Osteoblast (primary cell): ENCODE results near the gene UBE4A. TPM values are rescaled to one million over a fixed set of nuclear protein-coding genes. Genes with fewer than 3 reads are reported as not detected.

ENCODE experiments used
- DNase-seq: peaks from one replicate; pipeline ENCODE4 v3.0.0; 2011; ENCODE audit warnings: low spot score, mixed read lengths; ENCODE audit not compliant: insufficient read length; ENCODE audit errors: missing footprints
- H2AFZ ChIP-seq: 2 replicates; pipeline ENCODE4 v1.6.0; 2011; ENCODE audit warnings: mild to moderate bottlenecking, low read length
- H3K27ac ChIP-seq: 2 replicates; pipeline ENCODE4 v1.5.1; 2011; ENCODE audit warnings: mild to moderate bottlenecking, low read depth, low read length, moderate library complexity
- H3K27me3 ChIP-seq: 2 replicates; pipeline ENCODE4 v1.6.0; 2012; ENCODE audit warnings: mild to moderate bottlenecking, control low read depth, inconsistent platforms, low read length, moderate library complexity; ENCODE audit not compliant: insufficient read depth
- H3K36me3 ChIP-seq: 2 replicates; pipeline ENCODE4 v1.5.1; 2011; ENCODE audit warnings: mild to moderate bottlenecking, low read length, control low read depth, moderate library complexity; ENCODE audit not compliant: insufficient read depth
- H3K4me1 ChIP-seq: 2 replicates; pipeline ENCODE4 v1.5.1; 2011; ENCODE audit warnings: mild to moderate bottlenecking, low read length, control low read depth, moderate library complexity; ENCODE audit not compliant: insufficient read depth
- H3K4me2 ChIP-seq: 2 replicates; pipeline ENCODE4 v1.6.0; 2011; ENCODE audit warnings: mild to moderate bottlenecking, low read length; ENCODE audit not compliant: insufficient read depth
- H3K4me3 ChIP-seq: fragments of 200-600 bp; sonication (generic); 3 replicates; pipeline ENCODE4 v1.5.1; 2012; ENCODE audit warnings: mild to moderate bottlenecking, low read length, inconsistent platforms; ENCODE audit not compliant: insufficient read depth
- H3K79me2 ChIP-seq: 2 replicates; pipeline ENCODE4 v1.6.0; 2012; ENCODE audit warnings: mild to moderate bottlenecking, low read length, control low read depth, inconsistent platforms; ENCODE audit not compliant: insufficient read depth
- H3K9me3 ChIP-seq: 2 replicates; pipeline ENCODE4 v1.5.1; 2011; ENCODE audit warnings: low read depth, low read length, control low read depth
- H4K20me1 ChIP-seq: 2 replicates; pipeline ENCODE4 v1.6.0; 2012; ENCODE audit warnings: mild to moderate bottlenecking, low read length, control low read depth; ENCODE audit not compliant: insufficient read depth
- total RNA-seq: library from RNA; depleted of rRNA; stranded (reverse); fragments of >200 nt; gene quantifications from 2 replicates; pipeline ENCODE4 v1.2.3, GENCODE V29; 2012
- TF ChIP-seq, protein P1 (sequence below): IDR thresholded peaks from 2 replicates; pipeline ENCODE4 v1.5.1; 2011; ENCODE audit warnings: mild to moderate bottlenecking, low read depth, low read length, moderate library complexity; ENCODE audit errors: extremely low read depth

Gene UBE4A
- total RNA-seq, 1 donor: 63.0 TPM

DNA sequence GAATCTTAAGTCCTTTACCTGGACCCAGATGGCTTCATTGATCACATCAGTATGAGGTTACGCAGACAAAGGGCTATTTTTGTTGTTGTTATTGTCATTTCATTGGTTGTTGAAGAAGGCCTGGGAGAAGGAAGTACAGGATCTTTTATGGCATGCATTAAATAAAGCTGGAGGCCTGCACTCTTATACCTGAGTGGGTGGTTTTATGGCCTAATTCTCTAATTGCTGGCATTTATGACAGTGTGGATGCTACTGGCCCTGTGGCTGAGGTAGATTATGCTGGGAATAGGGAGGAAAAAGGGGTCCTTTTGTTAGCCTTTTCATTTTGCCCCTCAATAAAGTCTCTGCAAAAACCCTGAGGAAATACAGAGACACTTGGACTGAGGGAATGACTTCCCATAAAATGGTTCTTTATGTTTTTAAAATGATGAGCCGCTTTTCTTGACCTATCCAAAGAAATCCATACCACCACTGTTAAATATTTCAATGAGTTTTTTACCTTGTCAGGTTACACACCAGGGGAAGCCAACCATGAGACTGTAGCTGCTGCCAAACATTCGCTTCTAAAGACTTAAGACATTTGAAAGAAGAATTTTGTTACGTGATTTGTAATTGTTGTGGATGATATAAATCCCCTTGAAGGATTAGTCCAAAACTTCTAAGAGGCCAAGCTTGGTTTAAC, 83.6 kb downstream of the UBE4A start:
- Histone ChIP-seq H4K20me1 (peaks cover 87% of the 10 kb centered on the region), H3K4me2 (no peak overlapping the region), H3K4me3 (no peak overlapping the region), H3K4me1 (peaks cover 9% of the 10 kb centered on the region), H3K79me2 (peaks cover 99% of the 10 kb centered on the region), H2AFZ (no peak overlapping the region), H3K27ac (no peak overlapping the region), H3K36me3 (no peaks in the 10 kb centered on the region), H3K27me3 (no peaks in the 10 kb centered on the region), H3K9me3 (no peaks in the 10 kb centered on the region)
- DNase-seq: no peak
- TF ChIP-seq, protein P1, sequence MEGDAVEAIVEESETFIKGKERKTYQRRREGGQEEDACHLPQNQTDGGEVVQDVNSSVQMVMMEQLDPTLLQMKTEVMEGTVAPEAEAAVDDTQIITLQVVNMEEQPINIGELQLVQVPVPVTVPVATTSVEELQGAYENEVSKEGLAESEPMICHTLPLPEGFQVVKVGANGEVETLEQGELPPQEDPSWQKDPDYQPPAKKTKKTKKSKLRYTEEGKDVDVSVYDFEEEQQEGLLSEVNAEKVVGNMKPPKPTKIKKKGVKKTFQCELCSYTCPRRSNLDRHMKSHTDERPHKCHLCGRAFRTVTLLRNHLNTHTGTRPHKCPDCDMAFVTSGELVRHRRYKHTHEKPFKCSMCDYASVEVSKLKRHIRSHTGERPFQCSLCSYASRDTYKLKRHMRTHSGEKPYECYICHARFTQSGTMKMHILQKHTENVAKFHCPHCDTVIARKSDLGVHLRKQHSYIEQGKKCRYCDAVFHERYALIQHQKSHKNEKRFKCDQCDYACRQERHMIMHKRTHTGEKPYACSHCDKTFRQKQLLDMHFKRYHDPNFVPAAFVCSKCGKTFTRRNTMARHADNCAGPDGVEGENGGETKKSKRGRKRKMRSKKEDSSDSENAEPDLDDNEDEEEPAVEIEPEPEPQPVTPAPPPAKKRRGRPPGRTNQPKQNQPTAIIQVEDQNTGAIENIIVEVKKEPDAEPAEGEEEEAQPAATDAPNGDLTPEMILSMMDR: no peak

DNA sequence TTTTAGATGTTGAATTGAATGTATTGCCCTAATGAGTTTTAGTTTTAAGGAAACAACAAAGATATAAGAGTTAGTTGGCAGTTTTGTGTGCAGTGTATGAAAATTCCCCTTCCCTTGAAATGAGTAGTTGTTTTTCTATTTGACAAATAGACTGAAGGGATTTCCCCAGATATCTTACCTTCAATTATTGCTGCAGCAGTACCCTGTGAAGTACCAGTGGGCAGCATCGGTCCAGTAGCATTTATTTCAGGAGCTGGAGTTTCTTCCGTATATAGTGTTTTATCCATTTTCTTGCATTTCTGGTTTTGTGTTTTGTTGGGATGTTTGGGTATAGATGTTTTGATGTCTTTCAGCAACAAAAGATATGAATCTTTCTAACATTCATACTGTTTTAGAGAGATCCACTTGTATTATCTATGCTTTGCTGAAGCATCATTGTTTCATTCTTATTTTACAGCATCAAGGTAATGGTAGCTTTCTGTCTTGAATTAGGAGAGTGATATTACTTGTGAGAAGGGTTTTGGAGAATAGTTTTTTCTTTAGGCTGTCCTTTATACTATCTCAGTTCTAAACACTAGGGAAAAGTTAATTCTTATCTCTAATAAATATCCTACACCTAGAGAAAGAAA, 84.3 kb downstream of the UBE4A start:
- TF ChIP-seq, protein P1: no peak
- peaks cover 87% of the 10 kb centered on the region for H4K20me1 ChIP-seq

DNA sequence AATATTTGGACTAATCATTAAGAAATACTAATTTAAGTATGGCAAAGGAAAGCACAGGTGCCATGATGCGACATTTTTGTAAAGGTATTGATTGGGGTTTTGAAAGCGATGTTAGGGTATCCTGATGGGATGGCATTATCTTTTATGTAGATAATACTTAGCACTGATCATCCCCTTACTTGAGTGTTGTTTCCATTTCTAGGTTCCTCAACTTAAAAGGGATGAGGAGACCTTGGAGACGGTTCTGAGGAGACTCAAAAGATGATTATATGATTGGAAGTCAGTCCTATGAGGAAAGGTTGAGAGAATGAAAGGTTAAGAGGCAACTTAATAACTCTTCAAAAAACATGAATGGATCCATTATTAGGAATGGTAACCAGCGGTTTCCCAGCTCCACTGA, 88.0 kb downstream of the UBE4A start:
- no peak for DNase-seq
- Histone ChIP-seq H3K27me3 (no peaks in the 10 kb centered on the region), H3K36me3 (no peaks in the 10 kb centered on the region), H4K20me1 (peaks cover 69% of the 10 kb centered on the region), H3K79me2 (peaks cover 97% of the 10 kb centered on the region), H3K4me3 (no peak overlapping the region), H3K9me3 (no peaks in the 10 kb centered on the region), H3K27ac (no peak overlapping the region), H3K4me2 (no peak overlapping the region), H3K4me1 (peaks cover 11% of the 10 kb centered on the region), H2AFZ (no peak overlapping the region)
- TF ChIP-seq, protein P1: no peak

More for the DNA sequence above, 84.3 kb downstream of the UBE4A start:
- DNase-seq: no peak
- Histone ChIP-seq H3K9me3 (no peaks in the 10 kb centered on the region), H3K36me3 (no peaks in the 10 kb centered on the region), H2AFZ (no peak overlapping the region), H3K79me2 (peaks cover 98% of the 10 kb centered on the region), H3K4me2 (no peak overlapping the region), H3K4me3 (no peak overlapping the region), H3K27ac (no peak overlapping the region), H3K4me1 (peaks cover 13% of the 10 kb centered on the region), H3K27me3 (no peaks in the 10 kb centered on the region)

DNA sequence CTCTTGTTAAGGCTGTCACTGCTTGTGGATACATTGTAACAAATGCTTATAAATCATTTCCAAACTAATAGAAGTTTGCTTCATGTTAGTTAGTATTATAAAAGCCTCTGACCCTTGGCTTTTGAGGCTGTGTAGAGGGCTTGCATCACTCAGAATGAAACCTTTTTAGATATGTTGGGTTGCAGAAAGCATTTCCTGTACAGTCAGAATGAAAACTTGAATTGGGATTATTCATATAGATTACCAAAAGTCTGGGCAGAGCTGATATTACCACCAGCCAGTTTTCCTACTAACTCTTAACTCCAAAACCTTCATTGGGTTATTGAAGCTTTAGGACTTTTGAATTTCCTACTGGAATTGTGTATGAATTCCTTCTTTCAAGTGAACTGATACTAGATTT, 88.9 kb downstream of the UBE4A start:
- no peak for DNase-seq
- no peaks in the 10 kb centered on the region for H3K27me3 ChIP-seq
- no peak overlapping the region for H3K27ac ChIP-seq

More for the DNA sequence above, 88.9 kb downstream of the UBE4A start:
- TF ChIP-seq, protein P1: no peak
- H4K20me1 ChIP-seq: peaks cover 60% of the 10 kb centered on the region
- H3K79me2 ChIP-seq: peaks cover 95% of the 10 kb centered on the region
- no peak overlapping the region for H3K4me2 ChIP-seq
- peaks cover 11% of the 10 kb centered on the region for H3K4me1 ChIP-seq
- no peak overlapping the region for H2AFZ ChIP-seq
- H3K4me3 ChIP-seq: no peak overlapping the region
- no peaks in the 10 kb centered on the region for H3K9me3 ChIP-seq
- no peaks in the 10 kb centered on the region for H3K36me3 ChIP-seq
